HUES6 (cell line): ENCODE results near the gene EFNA5.

Experiments used
- H3K27ac ChIP-seq: 2 replicates; pipeline ENCODE4 v1.7.0; 2013; ENCODE audit warnings: low read depth, mild to moderate bottlenecking, low read length, inconsistent platforms
- H3K27me3 ChIP-seq: 2 replicates; pipeline ENCODE4 v1.6.1; 2013; ENCODE audit warnings: low read length; ENCODE audit not compliant: control insufficient read depth, insufficient read depth
- H3K36me3 ChIP-seq: 2 replicates; pipeline ENCODE4 v1.6.1; 2013; ENCODE audit warnings: low read length; ENCODE audit not compliant: control insufficient read depth, insufficient read depth
- H3K4me1 ChIP-seq: 2 replicates; pipeline ENCODE4 v1.6.1; 2013; ENCODE audit warnings: low read length; ENCODE audit not compliant: control insufficient read depth, insufficient read depth
- H3K4me3 ChIP-seq: 2 replicates; pipeline ENCODE4 v1.5.1; 2013; ENCODE audit warnings: low read depth, low read length
- H3K9ac ChIP-seq: one replicate; pipeline ENCODE4 v1.6.1; 2013; ENCODE audit warnings: mild to moderate bottlenecking, low read length
- H3K9me3 ChIP-seq: 2 replicates; pipeline ENCODE4 v1.6.1; 2013; ENCODE audit warnings: low read depth, low read length; ENCODE audit not compliant: control insufficient read depth, insufficient read depth

Gene EFNA5

GRCh38 chr5:107696498-107696897, 25.8 kb upstream of the EFNA5 start:
- Histone ChIP-seq H3K36me3 (no peaks in the 10 kb centered on the region), H3K4me1 (peaks cover 15% of the 10 kb centered on the region), H3K27ac (no peak overlapping the region), H3K9ac (no peak overlapping the region), H3K27me3 (no peaks in the 10 kb centered on the region), H3K9me3 (0 out of 2 replicates have a peak, but pooled peaks cover 2% of the 10 kb centered on the region), H3K4me3 (no peak overlapping the region)

GRCh38 chr5:107696080-107696479, 25.3 kb upstream of the EFNA5 start:
- no peaks in the 10 kb centered on the region for H3K27me3 ChIP-seq
- H3K9me3 ChIP-seq = 0 out of 2 replicates have a peak, but pooled peaks cover 2% of the 10 kb centered on the region
- H3K36me3 ChIP-seq = no peaks in the 10 kb centered on the region
- H3K27ac ChIP-seq = no peak overlapping the region
- no peak overlapping the region for H3K4me3 ChIP-seq
- H3K4me1 ChIP-seq = peaks cover 15% of the 10 kb centered on the region
- no peak overlapping the region for H3K9ac ChIP-seq

GRCh38 chr5:107687937-107688336, 17.2 kb upstream of the EFNA5 start:
- Histone ChIP-seq H3K4me3 (no peak overlapping the region), H3K27ac (no peak overlapping the region), H3K27me3 (no peaks in the 10 kb centered on the region)

GRCh38 chr5:107687404-107687803, 16.7 kb upstream of the EFNA5 start:
- H3K27ac ChIP-seq = no peak overlapping the region
- no peaks in the 10 kb centered on the region for H3K36me3 ChIP-seq

More at GRCh38 chr5:107687937-107688336, 17.2 kb upstream of the EFNA5 start:
- H3K9me3 ChIP-seq = no peaks in the 10 kb centered on the region
- H3K36me3 ChIP-seq = no peaks in the 10 kb centered on the region
- H3K4me1 ChIP-seq = peaks cover 3% of the 10 kb centered on the region; the same call in 1 of the 2 replicates
- no peak overlapping the region for H3K9ac ChIP-seq

GRCh38 chr5:107682533-107682932, 11.8 kb upstream of the EFNA5 start:
- no peaks in the 10 kb centered on the region for H3K27me3 ChIP-seq
- no peaks in the 10 kb centered on the region for H3K36me3 ChIP-seq
- no peak overlapping the region for H3K9ac ChIP-seq
- no peaks in the 10 kb centered on the region for H3K9me3 ChIP-seq
- peaks cover under 1% of the 10 kb centered on the region; the same call in 1 of the 2 replicates for H3K4me1 ChIP-seq
- H3K4me3 ChIP-seq = no peak overlapping the region
- no peak overlapping the region for H3K27ac ChIP-seq

More at GRCh38 chr5:107687404-107687803, 16.7 kb upstream of the EFNA5 start:
- Histone ChIP-seq H3K4me3 (no peak overlapping the region), H3K27me3 (no peaks in the 10 kb centered on the region), H3K9me3 (no peaks in the 10 kb centered on the region), H3K4me1 (peaks cover 3% of the 10 kb centered on the region; the same call in 1 of the 2 replicates), H3K9ac (no peak overlapping the region)

GRCh38 chr5:107680799-107681198, 10.1 kb upstream of the EFNA5 start:
- Histone ChIP-seq H3K27me3 (no peaks in the 10 kb centered on the region), H3K36me3 (no peaks in the 10 kb centered on the region), H3K4me1 (peaks cover 6% of the 10 kb centered on the region), H3K27ac (no peak overlapping the region), H3K9ac (no peak overlapping the region), H3K4me3 (no peak overlapping the region), H3K9me3 (no peaks in the 10 kb centered on the region)

- Histone ChIP-seq H3K36me3 (no peaks in the 10 kb centered on the region), H3K4me1 (peaks cover 8% of the 10 kb centered on the region), H3K4me3 (no peak overlapping the region), H3K27me3 (no peaks in the 10 kb centered on the region), H3K9ac (no peak overlapping the region), H3K9me3 (no peaks in the 10 kb centered on the region), H3K27ac (no peak overlapping the region)
Measured at GRCh38 chr5:107680099-107680498, 9.4 kb upstream of the EFNA5 start.

- H3K9me3 ChIP-seq = no peaks in the 10 kb centered on the region
- H3K36me3 ChIP-seq = no peaks in the 10 kb centered on the region
- peaks cover 12% of the 10 kb centered on the region for H3K4me1 ChIP-seq
- no peaks in the 10 kb centered on the region for H3K27me3 ChIP-seq
- no peak overlapping the region for H3K9ac ChIP-seq
- no peak overlapping the region for H3K4me3 ChIP-seq
- no peak overlapping the region for H3K27ac ChIP-seq
Measured at GRCh38 chr5:107676702-107677101, 6.0 kb upstream of the EFNA5 start.

GRCh38 chr5:107675201-107675600, 4.5 kb upstream of the EFNA5 start:
- peaks cover 12% of the 10 kb centered on the region for H3K4me1 ChIP-seq
- no peaks in the 10 kb centered on the region for H3K9me3 ChIP-seq
- no peak overlapping the region for H3K4me3 ChIP-seq
- H3K9ac ChIP-seq = no peak overlapping the region
- H3K27ac ChIP-seq = no peak overlapping the region
- H3K27me3 ChIP-seq = no peaks in the 10 kb centered on the region; the same call in 1 of the 2 replicates
- no peaks in the 10 kb centered on the region for H3K36me3 ChIP-seq

GRCh38 chr5:107674655-107675054, 3.9 kb upstream of the EFNA5 start:
- no peak overlapping the region for H3K27ac ChIP-seq
- no peak overlapping the region for H3K4me3 ChIP-seq
- H3K9ac ChIP-seq = no peak overlapping the region
- H3K36me3 ChIP-seq = no peaks in the 10 kb centered on the region
- H3K4me1 ChIP-seq = peaks cover 12% of the 10 kb centered on the region
- H3K27me3 ChIP-seq = peaks cover under 1% of the 10 kb centered on the region; the same call in 1 of the 2 replicates
- no peaks in the 10 kb centered on the region for H3K9me3 ChIP-seq

GRCh38 chr5:107673368-107674136, 2.8 kb upstream of the EFNA5 start:
- H3K36me3 ChIP-seq = no peaks in the 10 kb centered on the region
- peak overlapping the region; percentile 83 for H3K9ac ChIP-seq
- H3K27ac ChIP-seq = peak overlapping the region; percentile 44; the same call in 1 of the 2 replicates
- H3K4me3 ChIP-seq = peak overlapping the region; percentile 91
- peaks cover 14% of the 10 kb centered on the region for H3K4me1 ChIP-seq
- peaks cover 11% of the 10 kb centered on the region for H3K27me3 ChIP-seq
- H3K9me3 ChIP-seq = no peaks in the 10 kb centered on the region
